CD4-positive, alpha-beta T cell (primary cell): Measurements from ENCODE around the gene DIO1. TPM values are rescaled to one million over a fixed set of nuclear protein-coding genes. Genes with fewer than 3 reads are reported as not detected.
A peak's percentile ranks its signal among the peaks of the same experiment; 100 is the strongest.

Experiments used
- ATAC-seq: fragments of 200-7000 bp; cut with Tn5 transposase; one replicate; pipeline ENCODE4 v1.10.0; 2022; ENCODE audit warnings: mild to moderate bottlenecking; ENCODE audit not compliant: poor library complexity
- CTCF ChIA-PET: fragments of 350-600 bp; sonication (Branson Sonifier 250); formaldehyde crosslinking; loops from one replicate; lab custom pipeline; 2021; ENCODE audit warnings: antibody characterized with exemption, inconsistent platforms; lab: Charles Lee
- POLR2A ChIA-PET: fragments of 350-600 bp; sonication (Branson Sonifier 250); formaldehyde crosslinking; loops from one replicate; lab custom pipeline; 2021; ENCODE audit warnings: antibody characterized with exemption, inconsistent platforms; lab: Charles Lee
- DNase-seq, 14 experiments: peaks; one replicate each; pipeline ENCODE4 v3.0.0-alpha.2; 2013 to 2020; ENCODE audit warnings: mixed read lengths in 2 of 14
- H3K27ac ChIP-seq, 2 donors: one replicate each; pipeline versions ENCODE4 v1.5.1 to v1.7.0; 2013; ENCODE audit warnings: low read length in 2 of 2, low read depth in 1 of 2, mild to moderate bottlenecking in 1 of 2
- H3K27me3 ChIP-seq, 2 experiments: 1 replicate in 1 of 2; 2 replicates in 1 of 2; pipeline versions ENCODE4 v1.6.1 to v1.7.0; 2013; ENCODE audit warnings: low read length in 2 of 2, control low read depth in 1 of 2, mild to moderate bottlenecking in 1 of 2, moderate library complexity in 1 of 2; ENCODE audit not compliant: insufficient read depth in 2 of 2, control insufficient read depth in 1 of 2
- H3K36me3 ChIP-seq: one replicate; pipeline ENCODE4 v1.6.1; 2013; ENCODE audit warnings: low read length, control low read depth; ENCODE audit not compliant: insufficient read depth
- H3K4me1 ChIP-seq: one replicate; pipeline ENCODE4 v1.6.1; 2013; ENCODE audit warnings: low read length, control low read depth; ENCODE audit not compliant: insufficient read depth
- H3K4me3 ChIP-seq: one replicate; pipeline ENCODE4 v1.5.1; 2013; ENCODE audit warnings: mild to moderate bottlenecking, low read length, moderate library complexity
- H3K9me3 ChIP-seq, 2 experiments: 1 replicate in 1 of 2; 2 replicates in 1 of 2; pipeline versions ENCODE4 v1.6.1 to v1.7.0; 2013; ENCODE audit warnings: low read length in 2 of 2, mild to moderate bottlenecking in 2 of 2, control low read depth in 1 of 2, moderate library complexity in 1 of 2; ENCODE audit not compliant: control insufficient read depth in 1 of 2, insufficient read depth in 1 of 2
- H3K27ac Mint-ChIP-seq: one replicate; pipeline ENCODE4 v1.8.0; 2020; ENCODE audit warnings: mixed read lengths
- H3K27me3 Mint-ChIP-seq: one replicate; pipeline ENCODE4 v1.8.0; 2021; ENCODE audit warnings: mixed read lengths
- H3K36me3 Mint-ChIP-seq: one replicate; pipeline ENCODE4 v1.8.0; 2021; ENCODE audit warnings: low read depth, mixed read lengths
- H3K4me1 Mint-ChIP-seq: one replicate; pipeline ENCODE4 v1.8.0; 2021; ENCODE audit warnings: low read depth, mixed read lengths
- H3K4me3 Mint-ChIP-seq: one replicate; pipeline ENCODE4 v1.8.0; 2020; ENCODE audit warnings: mild to moderate bottlenecking, mixed read lengths
- H3K9me3 Mint-ChIP-seq: one replicate; pipeline ENCODE4 v1.8.0; 2020; ENCODE audit warnings: mixed read lengths
- CTCF ChIP-seq: fragments of 200-600 bp; IDR thresholded peaks from one replicate; pipeline ENCODE4 v1.8.0; 2022; ENCODE audit warnings: antibody characterized with exemption, mild to moderate bottlenecking
- intact Hi-C, 2 experiments: fragments of 100-400 bp; cut with DNase I in 1 of 2; cut with micrococcal nuclease in 1 of 2; formaldehyde crosslinking; loops; one replicate each; pipeline versions ENCODE4 v1.15.1 to v1.9.0; 2023 to 2025; cut with DNase I, micrococcal nuclease
- total RNA-seq, 174 experiments: library from RNA in 2 of 174; stranded (reverse) in 2 of 174; gene quantifications; one replicate each; pipeline ENCODE4 v1.2.3 and lab custom pipeline; 2021 to 2026

The DIO1 gene
- total RNA-seq, 2 experiments from 2014 or later = not detected

GRCh38 chr1:53956308-53957168, 62.6 kb downstream of the DIO1 start:
- H3K36me3 Mint-ChIP-seq = peaks cover 55% of the 10 kb centered on the region
- Histone ChIP-seq H3K9me3 (no peaks in the 10 kb centered on the region), H3K27me3 (no peaks in the 10 kb centered on the region), H3K4me3 (no peak overlapping the region), H3K36me3 (peaks cover 27% of the 10 kb centered on the region), H3K27ac (no peak overlapping the region), H3K4me1 (no peaks in the 10 kb centered on the region)
- no peak for TF ChIP-seq CTCF
- intact Hi-C loops = no loop called here
- H3K27me3 Mint-ChIP-seq = no peaks in the 10 kb centered on the region
- ChIA-PET POLR2A (interaction anchor here (1.8 kb wide), 1 partner anchor 11 kb away, joined by 5 read pairs; the partner anchor contains the start of gene IFT25), CTCF (interaction anchor here (0.8 kb wide), 1 partner anchor 96 kb away, joined by 9 read pairs; no protein-coding TSS in a partner anchor)
- peaks cover 4% of the 10 kb centered on the region for H3K4me1 Mint-ChIP-seq
- ATAC-seq = no peak
- H3K27ac Mint-ChIP-seq = no peak overlapping the region
- DNase-seq = no peak
- H3K4me3 Mint-ChIP-seq = no peak overlapping the region
- H3K9me3 Mint-ChIP-seq = no peaks in the 10 kb centered on the region

GRCh38 chr1:53957194-53957818, 63.3 kb downstream of the DIO1 start:
- no peak overlapping the region for H3K4me3 Mint-ChIP-seq
- Histone ChIP-seq H3K27me3 (no peaks in the 10 kb centered on the region), H3K36me3 (peaks cover 24% of the 10 kb centered on the region), H3K27ac (no peak overlapping the region), H3K9me3 (no peaks in the 10 kb centered on the region), H3K4me3 (no peak overlapping the region), H3K4me1 (no peaks in the 10 kb centered on the region)
- H3K9me3 Mint-ChIP-seq = no peaks in the 10 kb centered on the region
- DNase-seq = no peak
- ChIA-PET POLR2A (interaction anchor here (1.8 kb wide), 1 partner anchor 12 kb away, joined by 5 read pairs; the partner anchor contains the start of gene IFT25), CTCF (no interaction called here)
- H3K4me1 Mint-ChIP-seq = peaks cover 4% of the 10 kb centered on the region
- no peaks in the 10 kb centered on the region for H3K27me3 Mint-ChIP-seq
- intact Hi-C loops = no loop called here
- H3K36me3 Mint-ChIP-seq = peaks cover 57% of the 10 kb centered on the region
- no peak for TF ChIP-seq CTCF
- ATAC-seq = no peak
- H3K27ac Mint-ChIP-seq = no peak overlapping the region

DNA sequence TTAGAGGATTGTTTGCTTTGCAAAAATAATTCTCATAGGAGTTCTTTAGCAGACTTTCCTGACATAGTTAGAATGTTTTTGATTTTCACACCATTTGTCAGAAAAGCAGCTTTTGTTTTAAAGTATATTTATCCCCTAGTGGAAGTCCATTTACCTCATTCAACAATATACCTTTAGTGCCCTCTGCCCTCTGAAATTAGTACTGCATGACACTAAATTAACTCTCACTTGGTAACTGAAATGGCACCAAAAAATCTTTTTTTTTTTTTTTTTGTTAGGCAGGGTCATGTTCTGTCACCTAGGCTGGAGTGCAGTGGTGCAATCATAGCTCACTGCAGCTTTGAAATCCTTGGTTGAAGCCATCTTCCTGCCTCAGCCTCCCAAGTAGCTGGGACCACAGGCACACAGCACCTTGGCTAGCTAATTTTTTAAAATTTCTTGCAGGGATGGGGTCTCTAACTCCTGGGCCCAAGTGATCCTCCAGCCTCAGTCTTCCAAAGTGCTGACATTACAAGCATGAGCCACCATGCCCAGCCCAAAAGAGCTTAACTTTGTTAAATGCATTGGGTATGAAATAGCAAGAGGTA, 65.8 kb downstream of the DIO1 start:
- Histone ChIP-seq H3K9me3 (no peaks in the 10 kb centered on the region), H3K4me1 (no peaks in the 10 kb centered on the region), H3K36me3 (peaks cover 37% of the 10 kb centered on the region), H3K27me3 (no peaks in the 10 kb centered on the region), H3K4me3 (no peak overlapping the region), H3K27ac (no peak overlapping the region)
- Mint-ChIP-seq H3K27ac (no peak overlapping the region), H3K36me3 (peaks cover 59% of the 10 kb centered on the region), H3K4me1 (peaks cover 4% of the 10 kb centered on the region), H3K4me3 (no peak overlapping the region), H3K27me3 (no peaks in the 10 kb centered on the region), H3K9me3 (no peaks in the 10 kb centered on the region)
- ChIA-PET POLR2A (interaction anchor here (0.6 to 1.9 kb wide), 3 partner anchors 14 to 485 kb away, joined by 3 to 23 read pairs (median 13); partner anchors contain the start of genes IFT25 and LRRC42), CTCF (interaction anchor here (0.6 to 3.2 kb wide), 31 partner anchors 9 to 1269 kb away, joined by 3 to 57 read pairs (median 4); partner anchors contain the start of genes IFT25, LRRC42, NDC1 and TCEANC2)
- DNase-seq (peak in 4 of 14 experiments; percentile 11 to 72 (median 65)), ATAC-seq (peak; percentile 86)
- TF ChIP-seq CTCF = peak; percentile 72
- intact Hi-C loops = loop anchor here (1.0 to 5.0 kb wide), 3 partner anchors 83 to 475 kb away; no protein-coding TSS in a partner anchor
